Retinal pigment epithelial cell (primary cell): ENCODE results near the gene RNF26.

Experiments used
- DNase-seq: peaks from one replicate; pipeline ENCODE4 v3.0.0-alpha.2; 2010; ENCODE audit warnings: low read depth
- H3K4me3 ChIP-seq: 2 replicates; pipeline ENCODE4 v1.5.1; 2011; ENCODE audit warnings: mild to moderate bottlenecking, low read length, control low read depth, moderate library complexity
- CTCF ChIP-seq: conservative IDR thresholded peaks from 2 replicates; pipeline ENCODE4 v1.5.1; 2011; ENCODE audit warnings: low read depth, low read length, control low read depth, inconsistent platforms

The RNF26 gene

GRCh38 chr11:119346605-119347004 lies 12.3 kb downstream of the RNF26 start, which contains the start of gene MFRP:
Gene MFRP, minus strand, starts transcription at chr11:119346705. Its CDS starts 192 bp downstream, at chr11:119346513.
- peak; percentile 88 for DNase-seq
- TF ChIP-seq CTCF, result no peak
- peak within 1 kb of the TSS; percentile 47 for H3K4me3 ChIP-seq

DNA sequence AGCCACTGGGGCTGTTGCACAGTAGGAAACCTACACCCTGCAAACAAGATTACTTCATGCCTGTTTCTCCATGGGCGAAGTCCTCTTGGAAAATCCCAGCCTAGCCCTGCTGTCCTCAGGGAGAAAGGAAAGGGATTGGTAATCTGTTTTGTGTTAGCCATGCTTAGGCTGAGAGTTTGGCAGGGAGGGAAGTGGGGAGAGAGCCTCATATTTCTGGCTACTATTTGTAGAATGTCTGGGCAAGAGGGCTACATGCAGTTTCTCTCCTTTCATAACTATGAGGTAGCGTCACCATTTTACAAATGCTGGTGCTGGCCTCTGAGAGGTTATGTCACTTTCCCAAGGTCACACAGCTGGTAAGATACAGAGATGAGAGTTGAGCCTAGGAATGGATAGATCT lies 12.9 kb downstream of the RNF26 start:
- DNase-seq, result no peak
- no peak for TF ChIP-seq CTCF
- peak overlapping the region; percentile 47 for H3K4me3 ChIP-seq

- no peak for DNase-seq
- no peak overlapping the region for H3K4me3 ChIP-seq
- TF ChIP-seq CTCF, result no peak
Measured at GRCh38 chr11:119347940-119348605, 13.7 kb downstream of the RNF26 start.

- DNase-seq, result no peak
- no peak overlapping the region for H3K4me3 ChIP-seq
- no peak for TF ChIP-seq CTCF
Measured at GRCh38 chr11:119350302-119350701, 16.0 kb downstream of the RNF26 start.

- H3K4me3 ChIP-seq, result no peak overlapping the region
- no peak for TF ChIP-seq CTCF
- no peak for DNase-seq
Measured at GRCh38 chr11:119351232-119351631, 16.9 kb downstream of the RNF26 start.

GRCh38 chr11:119352857-119353260 lies 18.5 kb downstream of the RNF26 start:
- DNase-seq, result peak; percentile 95
- TF ChIP-seq CTCF, result no peak

DNA sequence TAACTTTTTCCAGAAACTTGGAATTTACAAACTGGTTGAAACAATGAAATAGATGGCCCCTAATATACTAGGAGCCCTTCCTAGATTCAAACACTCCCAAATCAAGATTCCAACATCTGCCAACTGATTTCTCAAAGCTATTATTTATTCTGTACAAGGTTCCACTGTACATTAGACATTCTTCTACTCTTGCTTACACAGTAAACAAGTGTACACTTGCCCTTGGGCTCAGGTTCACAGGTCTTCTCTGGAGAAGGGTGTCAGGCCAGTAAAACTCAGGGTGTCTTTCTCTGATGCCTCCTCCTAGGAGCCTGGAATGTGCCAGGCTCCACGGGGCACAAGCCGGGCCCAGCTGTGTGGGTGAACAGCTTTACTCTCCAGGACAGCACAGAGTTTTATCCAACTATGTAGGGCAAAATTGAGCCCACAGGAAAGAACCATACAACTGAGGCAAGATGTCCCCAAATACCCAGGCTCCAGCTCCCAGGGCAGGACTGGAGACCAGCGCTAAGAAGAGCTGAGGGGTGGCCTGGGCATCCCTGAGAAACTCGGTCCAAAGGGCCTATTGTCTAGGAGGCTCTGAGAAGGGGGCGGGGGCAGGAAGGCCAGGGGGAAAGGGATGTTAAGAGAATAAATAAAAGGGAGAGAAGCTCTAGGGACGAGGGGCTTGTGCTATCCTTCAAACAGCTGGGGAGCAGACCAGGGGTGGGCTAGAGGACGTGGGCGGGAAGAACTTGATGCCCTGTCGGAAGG lies 20.9 kb downstream of the RNF26 start:
- H3K4me3 ChIP-seq, result no peak overlapping the region
- no peak for TF ChIP-seq CTCF
- DNase-seq, result no peak

More at GRCh38 chr11:119352857-119353260, 18.5 kb downstream of the RNF26 start:
- H3K4me3 ChIP-seq, result no peak overlapping the region
